HG02840 (cell line): ENCODE data around the gene ELOB.

ENCODE experiments used
- ATAC-seq: cut with Tn5 transposase; IDR thresholded peaks from one replicate; pipeline ENCODE4 v1.9.1; 2021; ENCODE audit warnings: mild to moderate bottlenecking, moderate library complexity, moderate number of reproducible peaks; ENCODE audit not compliant: unreplicated experiment, low FRiP score

The ELOB gene

GRCh38 chr16:2751577-2752034 is 25.5 kb downstream of the ELOB start:
- ATAC-seq: no peak

GRCh38 chr16:2749936-2750335 is 27.1 kb downstream of the ELOB start:
- ATAC-seq: no peak

- ATAC-seq: no peak
Observed at GRCh38 chr16:2749476-2749875, 27.6 kb downstream of the ELOB start.

- ATAC-seq: no peak
Observed at GRCh38 chr16:2748757-2749455, 28.2 kb downstream of the ELOB start.

- ATAC-seq: no peak
Observed at GRCh38 chr16:2745961-2746360, 31.1 kb downstream of the ELOB start.

GRCh38 chr16:2745116-2745890 is 31.8 kb downstream of the ELOB start:
- ATAC-seq: no peak

GRCh38 chr16:2744711-2745110 is 32.4 kb downstream of the ELOB start:
- ATAC-seq: no peak

GRCh38 chr16:2743007-2743810 is 33.9 kb downstream of the ELOB start:
- ATAC-seq: no peak

GRCh38 chr16:2742323-2743006 is 34.6 kb downstream of the ELOB start:
- no peak for ATAC-seq

- no peak for ATAC-seq
Observed at GRCh38 chr16:2741168-2741567, 35.9 kb downstream of the ELOB start.

GRCh38 chr16:2740476-2740875 is 36.6 kb downstream of the ELOB start:
- no peak for ATAC-seq

GRCh38 chr16:2739625-2740430 is 37.3 kb downstream of the ELOB start:
- ATAC-seq: no peak

GRCh38 chr16:2738615-2739014 is 38.5 kb downstream of the ELOB start:
- ATAC-seq: no peak

GRCh38 chr16:2737895-2738418 is 39.1 kb downstream of the ELOB start:
- no peak for ATAC-seq

GRCh38 chr16:2737238-2737605 is 39.9 kb downstream of the ELOB start:
- no peak for ATAC-seq

GRCh38 chr16:2736476-2737237 is 40.4 kb downstream of the ELOB start:
- no peak for ATAC-seq

- no peak for ATAC-seq
Observed at GRCh38 chr16:2734844-2735515, 42.1 kb downstream of the ELOB start.

- ATAC-seq: no peak
Observed at GRCh38 chr16:2728034-2728433, 49.0 kb downstream of the ELOB start.
